Lower leg skin (tissue), 3 donors: ENCODE measurements around the gene MFNG.

Experiments used
- CTCF ChIP-seq, 3 donors: fragments of 450-650 bp; IDR thresholded peaks; one replicate each; pipeline ENCODE4 v1.5.1; 2016; ENCODE audit warnings: antibody characterized with exemption in 3 of 3, mild to moderate bottlenecking in 3 of 3, moderate library complexity in 2 of 3
- POLR2A ChIP-seq, 2 donors: fragments of 450-650 bp; IDR thresholded peaks; one replicate each; pipeline ENCODE4 v1.6.1; 2016 to 2017; ENCODE audit warnings: antibody characterized with exemption in 2 of 2, mild to moderate bottlenecking in 1 of 2, moderate library complexity in 1 of 2

- no peak for TF ChIP-seq POLR2A (IDR thresholded peaks at IDR 0.05)
- TF ChIP-seq CTCF (IDR thresholded peaks at IDR 0.05), result no peak
Measured at GRCh38 chr22:37431801-37432707, 54.1 kb downstream of the MFNG start.
